Stimulated activated CD4-positive, alpha-beta T cell treated with anti-CD3 and anti-CD28 coated beads, Interleukin-4, amount 100 ng/mL, for 4 hours (primary cell): ENCODE results near the gene SRMS.

ENCODE experiments used
- DNase-seq, 2 experiments: peaks; one replicate each; pipeline ENCODE4 v3.0.0-alpha.2; 2020

Gene SRMS

DNA sequence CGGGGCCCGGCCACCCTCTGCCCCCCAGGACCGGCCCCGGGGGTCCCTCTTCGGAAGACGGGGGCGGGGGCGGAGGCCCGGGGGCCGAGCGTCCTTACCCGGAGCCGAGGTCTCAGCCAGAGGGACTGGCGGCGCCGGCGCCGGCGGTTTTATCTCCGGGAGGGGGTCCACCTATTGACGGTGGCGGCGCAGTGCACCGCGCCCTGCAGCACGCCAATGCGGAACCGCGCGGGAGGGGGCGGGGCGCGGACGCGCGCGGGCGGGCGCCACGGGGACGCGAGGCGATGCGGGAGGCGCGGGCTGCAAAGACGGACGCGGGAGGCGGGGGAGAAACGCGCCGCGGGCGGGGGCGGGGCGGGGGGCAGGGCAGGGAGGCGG is 48.6 kb downstream of the SRMS start, which contains the start of gene EEF1A2:
EEF1A2 (minus strand) TSS at position 124 of the 378 bp plus-strand sequence. CDS start 1,320 bp downstream, outside the sequence.
- peak; percentile 41 to 44 for DNase-seq

DNA sequence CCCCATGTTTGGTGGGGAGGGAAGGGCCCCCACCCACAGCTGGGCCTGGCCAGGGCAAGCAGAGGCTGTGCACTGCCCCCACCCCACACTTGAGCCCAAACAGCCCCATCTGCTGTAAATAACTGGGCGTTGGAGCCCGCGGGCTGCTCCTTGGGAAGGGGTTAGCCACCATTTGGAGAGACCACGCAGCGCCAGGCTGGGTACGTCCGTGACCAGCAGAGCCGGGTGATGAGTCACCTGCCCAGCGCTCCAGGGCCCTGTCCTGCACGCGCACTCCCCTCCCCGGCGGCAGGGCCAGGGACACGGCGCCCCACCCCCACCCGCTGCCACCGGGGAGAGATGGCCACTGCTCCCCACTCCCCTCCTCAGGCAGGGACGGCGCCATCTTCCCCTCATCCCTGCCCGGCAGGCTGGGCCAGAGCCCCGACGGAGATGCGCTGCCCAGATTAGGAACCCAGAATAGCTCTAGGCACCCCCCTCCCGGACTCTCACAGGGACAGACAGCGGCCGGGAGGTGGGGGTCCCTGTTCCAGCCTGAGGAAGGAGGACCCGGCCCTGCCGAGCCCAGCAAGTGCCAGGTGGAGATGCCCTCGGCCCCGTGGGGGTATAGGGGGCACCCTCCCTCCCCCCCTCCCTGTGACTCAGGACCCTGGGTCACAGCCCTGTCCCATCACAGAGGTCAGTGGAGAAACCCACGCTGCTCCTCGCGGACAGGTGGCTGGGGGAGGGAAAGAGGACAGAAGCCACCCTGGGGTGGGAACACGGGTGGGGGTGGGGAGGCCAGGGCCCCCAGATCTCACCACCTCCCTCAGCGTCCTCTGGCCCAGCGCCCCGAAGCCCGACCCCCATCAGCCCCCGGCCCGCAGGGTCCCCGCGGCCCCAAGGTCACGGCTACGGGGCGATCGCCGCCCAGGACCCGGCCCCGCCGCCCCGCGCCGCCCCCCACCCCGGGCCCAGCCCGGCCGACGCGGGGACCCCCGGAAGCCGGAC is 49.3 kb downstream of the SRMS start:
- DNase-seq: no peak

DNA sequence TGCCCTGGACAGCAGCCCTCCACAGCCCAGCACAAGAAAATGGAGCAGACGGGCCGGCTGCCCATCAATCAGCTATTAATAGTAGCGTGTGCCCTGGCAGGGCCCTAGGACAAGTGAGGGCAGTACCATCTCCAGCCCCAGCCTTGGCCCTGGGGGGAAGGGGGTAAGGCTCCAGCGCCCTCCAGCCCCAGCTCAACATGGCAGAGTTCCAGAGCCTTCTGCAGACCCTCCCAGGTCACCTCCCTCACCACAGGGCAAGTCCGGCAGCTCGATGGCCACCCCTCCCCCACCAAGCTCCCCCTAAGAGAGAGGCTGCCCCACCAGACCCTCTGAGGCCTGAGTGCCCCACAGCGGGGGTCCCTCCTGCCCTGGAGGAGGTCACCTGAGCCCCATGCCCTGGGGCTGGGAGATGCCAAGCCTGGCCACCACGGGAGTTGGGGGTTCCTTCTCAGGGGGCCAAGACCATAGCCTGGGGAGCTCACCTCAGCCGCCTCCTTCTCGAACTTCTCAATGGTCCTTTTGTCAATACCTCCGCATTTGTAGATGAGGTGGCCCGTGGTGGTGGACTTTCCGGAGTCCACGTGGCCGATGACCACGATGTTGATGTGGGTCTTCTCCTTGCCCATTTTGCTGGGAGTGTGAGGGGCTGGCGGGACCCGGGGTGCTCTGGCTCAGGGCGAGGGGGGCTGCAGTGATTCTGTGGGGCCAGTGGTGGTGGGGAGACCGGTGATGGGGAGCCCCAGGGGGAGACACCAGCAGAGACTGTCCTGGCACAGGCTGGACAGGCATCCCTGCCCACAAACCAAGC is 50.2 kb downstream of the SRMS start:
- no peak for DNase-seq

DNA sequence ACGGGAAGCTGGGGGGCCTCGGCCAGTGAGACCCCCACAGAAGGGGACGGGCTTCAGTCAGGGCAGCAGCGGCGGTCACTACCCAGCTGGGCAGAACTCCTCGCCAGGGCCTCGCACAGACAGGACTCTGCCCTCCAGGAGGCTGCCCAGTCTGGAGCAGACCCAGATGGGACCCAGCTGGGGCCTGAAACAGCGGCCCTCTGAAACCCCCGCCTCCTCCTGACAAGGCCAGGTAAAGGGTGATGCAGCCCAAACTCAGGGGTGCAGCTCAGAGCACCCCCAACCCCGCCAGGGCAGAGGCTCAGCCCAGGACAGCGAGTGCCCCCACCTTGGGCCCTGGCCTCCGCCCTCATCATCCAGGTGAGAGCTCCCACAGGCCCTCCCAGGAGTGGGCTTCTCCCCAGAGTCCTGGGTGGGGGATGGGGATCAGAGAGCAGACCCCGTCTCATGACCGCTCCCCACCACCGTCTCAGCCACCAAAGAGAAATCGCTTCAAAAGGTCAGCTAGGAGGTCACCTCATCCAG is 50.9 kb downstream of the SRMS start:
- no peak for DNase-seq

DNA sequence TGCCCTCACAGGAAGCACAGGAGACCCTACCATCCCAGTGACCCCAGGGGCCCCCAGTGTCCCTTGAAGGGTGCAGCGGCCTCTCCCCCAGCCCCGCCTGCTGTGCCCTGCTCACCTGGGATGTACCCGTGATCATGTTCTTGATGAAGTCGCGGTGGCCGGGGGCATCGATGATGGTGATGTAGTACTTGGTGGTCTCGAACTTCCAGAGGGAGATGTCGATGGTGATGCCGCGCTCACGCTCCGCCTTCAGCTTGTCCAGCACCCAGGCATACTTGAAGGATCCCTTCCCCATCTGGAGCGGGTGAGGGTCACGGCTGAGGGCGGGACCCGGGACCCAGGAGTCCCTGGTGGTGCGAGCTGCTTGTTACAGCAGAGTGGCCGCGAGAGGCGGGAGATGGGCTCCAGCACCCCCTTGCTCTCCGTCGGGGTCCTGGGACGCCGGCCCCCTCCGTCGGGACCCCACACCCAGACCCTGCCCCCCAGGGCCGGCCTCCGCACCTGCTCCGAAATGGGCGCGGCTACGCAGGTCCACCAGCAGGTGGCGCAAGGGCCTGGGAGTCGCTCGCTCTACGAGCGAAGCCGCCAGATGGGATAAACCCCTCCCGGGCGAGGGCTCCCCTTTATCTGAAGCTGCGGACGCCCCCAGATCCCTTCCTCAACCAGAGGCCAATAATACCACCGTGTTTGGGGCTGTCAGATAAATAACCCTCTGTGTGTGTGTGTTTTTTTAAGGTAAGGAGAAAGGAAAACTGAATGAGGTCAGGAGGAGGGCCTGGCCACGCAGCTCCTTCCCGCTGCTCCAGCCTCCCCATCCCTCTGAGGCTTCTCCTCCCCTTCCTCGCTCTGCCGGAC is 51.6 kb downstream of the SRMS start:
- peak; percentile 66 to 77 for DNase-seq

DNA sequence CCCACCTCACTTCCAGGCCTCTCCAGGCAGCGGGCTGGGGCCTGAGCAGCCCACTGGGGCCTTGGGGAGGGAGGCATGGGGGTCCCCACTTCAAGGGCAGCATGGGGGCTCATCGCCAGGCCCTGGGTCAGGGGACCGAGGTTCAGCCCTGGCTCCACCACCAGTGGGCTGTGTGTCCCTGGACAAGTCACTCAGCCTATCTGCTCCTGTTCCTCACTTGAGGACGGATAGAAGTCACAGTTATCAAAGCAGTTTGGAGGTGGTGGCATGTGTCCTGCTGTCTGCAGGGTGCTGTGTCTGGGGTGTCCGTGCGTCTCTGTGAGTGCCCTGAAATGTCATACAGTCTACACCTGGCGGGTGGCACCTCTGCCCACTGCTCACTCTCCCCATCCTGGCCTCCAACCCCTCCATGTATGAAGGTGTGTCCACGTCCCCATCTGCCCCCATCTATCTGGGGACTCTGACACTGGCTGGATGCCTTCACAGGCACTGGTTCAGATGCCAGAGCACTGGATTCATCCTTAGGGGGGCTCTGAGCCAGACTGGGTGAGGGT is 52.3 kb downstream of the SRMS start:
- no peak for DNase-seq

DNA sequence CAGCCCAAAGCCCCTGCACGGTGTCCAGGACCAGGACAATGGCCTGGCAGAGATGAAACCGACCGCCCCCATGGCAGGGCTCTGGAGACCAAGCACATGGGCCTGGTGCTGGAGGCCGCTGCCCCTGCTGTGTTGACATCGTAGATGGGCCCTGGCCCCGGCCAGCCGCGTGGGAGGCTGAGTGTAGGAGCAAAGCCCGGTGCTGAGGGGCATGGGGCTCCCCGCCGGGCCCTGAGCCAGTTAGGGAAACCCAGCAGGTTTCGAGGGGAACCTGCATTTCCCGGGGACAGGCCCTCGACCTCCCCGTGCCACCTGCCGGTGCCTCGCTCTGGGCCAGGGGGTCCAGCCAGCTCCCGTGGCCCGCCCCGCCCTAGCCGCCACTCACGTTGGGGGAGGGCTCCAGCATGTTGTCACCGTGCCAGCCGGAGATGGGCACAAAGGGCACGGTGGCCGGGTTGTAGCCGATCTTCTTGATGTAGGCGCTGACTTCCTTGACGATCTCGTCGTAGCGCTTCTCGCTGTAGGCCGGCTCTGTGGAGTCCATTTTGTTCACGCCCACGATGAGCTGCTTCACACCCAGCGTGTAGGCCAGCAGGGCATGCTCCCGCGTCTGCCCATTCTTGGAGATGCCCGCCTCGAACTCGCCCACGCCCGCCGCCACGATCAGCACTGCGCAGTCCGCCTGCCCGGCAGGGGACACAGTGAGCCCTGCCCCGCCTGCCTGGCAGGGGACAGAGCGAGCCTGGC is 53.0 kb downstream of the SRMS start:
- DNase-seq: no peak

DNA sequence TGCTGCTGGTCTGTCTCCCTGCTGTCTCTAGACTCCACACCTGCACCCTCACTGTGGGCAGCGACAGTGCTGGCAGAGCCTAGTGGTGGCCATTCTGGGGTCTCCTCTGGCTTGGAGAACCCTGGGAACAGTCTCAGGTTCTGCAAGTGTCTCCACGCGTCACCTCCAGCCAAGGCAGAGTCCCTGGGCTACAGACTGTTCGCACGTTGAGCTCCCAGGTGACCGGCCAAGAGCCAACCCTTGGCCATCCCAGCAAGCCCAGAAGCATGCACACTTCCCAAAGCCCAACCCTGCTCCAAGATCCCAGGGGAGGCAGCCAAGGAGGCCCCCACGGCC is 53.5 kb downstream of the SRMS start:
- DNase-seq: no peak

DNA sequence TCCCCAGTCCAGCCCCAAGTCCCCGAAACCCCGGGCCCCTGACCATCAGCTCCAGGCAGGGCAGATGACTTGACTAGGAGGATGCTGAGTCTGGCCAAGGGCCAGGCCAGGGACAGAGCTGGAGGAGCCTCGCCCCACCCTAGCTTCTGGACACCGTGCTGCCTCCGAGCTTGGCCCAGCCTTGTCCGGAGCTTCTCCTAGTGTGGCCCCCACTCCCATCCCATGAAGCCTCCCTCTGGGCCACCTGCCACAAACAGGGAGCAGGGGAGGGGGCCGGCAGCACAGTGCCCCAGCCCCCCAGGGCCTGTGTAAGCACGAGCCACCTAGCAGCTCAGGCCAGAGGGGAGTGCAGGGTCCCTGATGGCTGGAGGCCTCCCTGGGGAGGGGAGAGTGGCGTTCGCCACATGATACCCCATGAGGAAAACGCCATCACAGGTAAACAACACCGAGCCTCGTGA is 54.0 kb downstream of the SRMS start:
- DNase-seq: no peak

DNA sequence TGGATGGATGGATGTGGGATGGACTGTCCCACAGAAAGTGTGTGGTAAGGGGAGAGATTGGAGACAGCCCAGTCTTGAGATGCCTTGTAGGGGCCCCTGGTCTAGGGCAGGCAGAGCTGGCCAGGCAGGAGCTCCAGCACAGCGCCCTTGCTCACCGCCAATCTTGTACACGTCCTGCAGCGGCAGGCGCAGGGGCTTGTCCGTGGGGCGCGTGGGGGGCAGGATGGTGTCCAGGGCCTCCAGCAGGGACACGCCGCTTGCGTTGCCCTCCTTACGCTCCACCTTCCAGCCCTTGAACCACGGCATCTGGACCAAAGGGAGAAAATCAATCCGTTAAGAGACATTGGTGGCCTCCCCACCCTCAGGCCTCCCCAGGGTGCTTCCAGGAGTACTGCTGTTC is 54.6 kb downstream of the SRMS start:
- no peak for DNase-seq

DNA sequence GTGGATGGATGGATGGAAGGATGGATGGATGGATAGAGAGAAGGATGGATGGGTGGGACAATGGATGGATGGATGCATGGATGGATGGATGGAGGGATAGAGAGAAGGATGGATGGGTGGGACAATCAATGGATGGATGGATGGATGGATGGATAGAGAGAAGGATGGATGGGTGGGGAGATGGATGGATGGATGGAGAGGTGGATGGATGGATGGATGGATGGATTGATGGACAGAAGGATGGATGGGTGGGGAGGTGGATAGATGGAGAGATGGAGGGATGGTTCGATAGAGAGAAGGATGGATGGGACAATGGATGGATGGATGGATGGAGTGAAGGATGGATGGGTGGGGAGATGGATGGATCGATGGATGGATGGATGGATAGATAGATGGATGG is 55.0 kb downstream of the SRMS start:
- no peak for DNase-seq

DNA sequence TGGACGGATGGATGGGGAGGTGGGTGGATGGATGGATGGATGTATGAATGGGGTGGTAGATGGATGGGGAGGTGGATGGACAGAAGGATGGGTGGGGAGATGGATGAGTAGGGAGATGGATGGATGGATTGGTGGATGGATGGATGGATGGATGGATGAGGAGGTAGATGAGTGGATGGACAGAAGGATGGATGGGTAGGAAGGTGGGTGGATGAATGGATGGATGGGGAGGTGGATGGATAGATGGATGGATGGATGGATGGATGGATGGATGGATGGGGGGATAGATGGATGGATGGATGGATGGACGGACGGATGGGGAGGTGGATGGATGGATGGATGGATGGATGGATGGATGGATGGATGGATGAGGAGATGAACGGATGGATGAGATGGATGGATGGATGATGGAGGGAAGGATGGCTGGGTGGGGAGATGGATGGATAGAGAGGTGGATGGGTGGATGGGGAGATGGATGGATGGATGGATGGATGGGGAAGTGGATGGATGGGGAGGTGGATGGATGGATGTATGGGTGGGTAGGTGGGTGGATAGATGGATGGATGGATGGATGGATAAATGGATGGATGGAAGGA is 55.8 kb downstream of the SRMS start:
- no peak for DNase-seq

DNA sequence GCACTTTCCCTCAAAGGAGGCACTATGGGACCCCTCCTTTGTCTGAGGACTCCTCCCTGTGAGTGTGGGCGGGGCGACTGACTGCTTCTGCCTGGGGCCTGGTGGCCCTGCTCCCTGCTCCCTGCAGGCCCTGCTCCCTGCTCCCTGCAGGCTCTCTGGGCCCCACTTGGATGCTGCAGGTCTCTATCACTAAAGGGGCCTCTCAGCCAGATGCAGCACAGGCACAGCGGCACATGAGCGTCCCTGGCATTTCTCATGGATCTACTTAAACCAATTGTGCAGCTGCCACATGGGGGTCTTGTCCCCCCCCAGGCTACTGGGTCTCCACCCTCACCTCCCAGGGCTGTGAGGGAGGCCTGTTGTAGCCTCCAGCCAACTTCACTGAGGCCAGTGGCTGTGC is 56.5 kb downstream of the SRMS start:
- DNase-seq: no peak
